ENCODE results near the gene UBE2N.
"Not testable (repeated sequence)": the region's sequence is repeated elsewhere in the genome, so short reads cannot be mapped to it uniquely, and the experiment has no call there.

Gene UBE2N

GRCh38 chr12:93442411-93443340, 929 bp upstream of the UBE2N start:
- no peak for DNase-seq

- DNase-seq = no peak
These were observed 598 bp downstream of the UBE2N start for GRCh38 chr12:93441081-93441616.

- no peak for DNase-seq
These were observed 1.5 kb downstream of the UBE2N start for GRCh38 chr12:93440043-93440835.

- no peak for DNase-seq
These were observed 3.3 kb downstream of the UBE2N start for GRCh38 chr12:93438266-93439050.

GRCh38 chr12:93434256-93434865, 7.4 kb downstream of the UBE2N start:
- DNase-seq = no peak

GRCh38 chr12:93432031-93432430, 9.7 kb downstream of the UBE2N start:
- not testable (repeated sequence) for DNase-seq

GRCh38 chr12:93430280-93430679, 11.5 kb downstream of the UBE2N start:
- no peak for DNase-seq

- DNase-seq = no peak
These were observed 11.9 kb downstream of the UBE2N start for GRCh38 chr12:93429852-93430251.

GRCh38 chr12:93429448-93429847, 12.3 kb downstream of the UBE2N start:
- DNase-seq = no peak

- DNase-seq = no peak
These were observed 13.8 kb downstream of the UBE2N start for GRCh38 chr12:93427779-93428564.

- DNase-seq = no peak
These were observed 15.3 kb downstream of the UBE2N start for GRCh38 chr12:93426412-93426805.

- no peak for DNase-seq
These were observed 15.9 kb downstream of the UBE2N start for GRCh38 chr12:93425736-93426411.

- DNase-seq = no peak
These were observed 19.7 kb downstream of the UBE2N start for GRCh38 chr12:93422050-93422449.

GRCh38 chr12:93419388-93420034, 22.2 kb downstream of the UBE2N start:
- peak; percentile 40 for DNase-seq

GRCh38 chr12:93417967-93418480, 23.7 kb downstream of the UBE2N start:
- no peak for DNase-seq

GRCh38 chr12:93415723-93416464, 25.9 kb downstream of the UBE2N start:
- no peak for DNase-seq

- DNase-seq = no peak
These were observed 28.7 kb downstream of the UBE2N start for GRCh38 chr12:93413064-93413463.

GRCh38 chr12:93412396-93412795, 29.4 kb downstream of the UBE2N start:
- not testable (repeated sequence) for DNase-seq

GRCh38 chr12:93411060-93411459, 30.7 kb downstream of the UBE2N start:
- DNase-seq = not testable (repeated sequence)

Data from NCI-H2227 treated with DMSO at 0.1 percent for 48 hours (cell line).